Activated CD4-positive, alpha-beta T cell treated with anti-CD3 and anti-CD28 coated beads, Interleukin-10, Interleukin-2, amounts not matched to agents 100 ng/mL and 50 ng/mL, durations not matched to agents 16 hours and 8 hours (primary cell): ENCODE measurements around the gene SMIM24.
"Not testable (repeated sequence)": the region's sequence is repeated elsewhere in the genome, so short reads cannot be mapped to it uniquely, and the experiment has no call there.

Experiments used
- DNase-seq: peaks from one replicate; pipeline ENCODE4 v3.0.0-alpha.2; 2020

SMIM24 gene

DNA sequence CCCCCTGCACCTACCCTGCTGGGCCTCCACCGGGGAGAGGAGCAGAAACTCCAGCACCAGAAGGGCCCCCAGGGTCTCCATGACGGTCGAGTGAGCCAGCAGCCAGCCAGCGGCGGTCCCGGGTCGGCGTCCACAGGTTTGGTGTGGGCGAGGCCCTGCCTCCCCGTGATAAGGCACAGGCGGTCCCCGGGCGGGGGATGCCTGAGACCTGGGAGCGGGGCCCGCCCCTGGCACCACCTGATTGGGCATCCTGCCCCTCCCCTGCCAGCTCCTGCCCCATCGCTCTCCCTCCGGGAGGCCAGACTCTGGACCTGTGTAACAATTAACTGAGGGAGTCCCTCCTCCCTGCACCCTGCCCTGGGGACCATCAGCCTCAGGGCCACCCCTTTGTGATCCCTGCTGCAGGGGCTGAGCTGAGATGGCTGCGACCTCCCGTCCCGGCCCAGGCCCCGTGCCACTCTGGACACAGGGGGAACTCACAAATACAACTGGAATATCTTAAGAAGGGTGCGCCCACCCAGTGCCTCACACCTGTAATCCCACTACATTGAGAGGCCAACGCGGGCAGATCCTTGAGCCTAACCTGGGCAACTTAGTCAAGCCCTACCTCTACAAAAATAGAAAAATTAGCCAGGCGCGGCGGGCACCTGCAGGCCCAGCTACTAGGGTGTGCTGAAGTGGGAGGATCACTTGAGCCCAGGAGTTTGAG is at the start of gene SMIM24:
TSS of gene SMIM24 (minus strand) at position 143 of the 709 bp plus-strand sequence. CDS start at position 81, 62 bp downstream.
- DNase-seq: no peak

DNA sequence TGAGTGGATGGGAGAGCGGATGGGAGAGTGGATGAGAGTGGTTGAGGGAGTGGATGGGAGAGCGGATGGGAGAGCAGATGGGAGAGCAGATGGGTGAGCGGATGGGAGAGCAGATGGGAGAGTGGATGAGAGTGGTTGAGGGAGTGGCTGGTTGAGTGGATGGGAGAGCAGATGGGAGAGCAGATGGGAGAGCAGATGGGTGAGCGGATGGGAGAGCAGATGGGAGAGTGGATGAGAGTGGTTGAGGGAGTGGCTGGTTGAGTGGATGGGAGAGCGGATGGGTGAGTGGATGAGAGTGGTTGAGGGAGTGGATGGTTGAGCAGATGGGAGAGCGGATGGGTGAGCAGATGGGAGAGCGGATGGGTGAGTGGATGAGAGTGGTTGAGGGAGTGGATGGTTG is 49.0 kb upstream of the SMIM24 start:
- not testable (repeated sequence) for DNase-seq

DNA sequence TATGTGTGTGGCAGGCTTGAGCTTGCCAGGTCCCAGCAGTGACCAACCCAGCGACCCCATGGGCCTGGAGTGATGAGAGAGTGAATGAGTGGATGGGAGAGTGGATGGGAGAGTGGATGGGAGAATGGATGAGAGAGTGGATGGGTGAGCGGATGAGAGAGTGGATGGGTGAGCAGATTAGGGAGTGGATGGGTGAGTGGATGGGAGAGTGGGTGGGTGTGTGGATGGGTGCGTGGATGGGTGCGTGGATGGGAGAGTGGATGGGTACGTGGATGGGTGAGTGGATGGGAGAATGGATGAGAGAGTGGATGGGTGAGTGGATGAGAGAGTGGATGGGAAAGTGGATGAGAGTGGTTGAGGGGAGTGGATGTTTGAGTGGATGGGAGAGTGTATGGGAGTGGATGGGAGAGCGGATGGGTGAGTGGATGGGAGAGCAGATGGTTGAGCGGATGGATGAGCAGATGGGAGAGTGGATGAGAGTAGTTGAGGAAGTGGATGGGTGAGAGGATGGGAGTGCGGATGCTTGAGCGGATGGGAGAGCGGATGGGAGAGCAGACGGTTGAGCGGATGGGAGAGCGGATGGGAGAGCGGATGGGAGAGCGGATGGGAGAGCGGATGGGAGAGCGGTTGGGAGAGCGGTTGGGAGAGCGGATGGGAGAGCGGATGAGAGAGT is 48.4 kb upstream of the SMIM24 start:
- no peak for DNase-seq

DNA sequence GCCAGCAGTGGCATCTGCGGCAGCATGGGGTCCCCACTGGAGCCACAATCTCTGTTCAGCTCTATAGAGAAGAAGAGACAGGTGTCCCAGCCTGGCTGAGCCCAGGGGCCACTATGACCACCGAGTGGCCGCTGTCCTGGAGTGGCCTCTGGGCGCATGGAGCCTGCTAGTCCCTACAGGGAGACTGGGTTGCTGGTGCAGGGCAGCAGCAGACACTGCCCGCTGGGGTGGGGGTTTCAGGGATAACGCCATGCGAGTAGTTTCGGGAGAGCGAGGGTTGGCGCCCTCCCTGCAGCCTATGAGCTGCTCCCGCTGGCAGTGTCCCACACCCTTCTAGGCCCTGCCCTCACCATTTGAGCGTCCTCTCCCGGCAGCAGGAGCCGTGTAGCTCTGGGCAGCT is 47.8 kb upstream of the SMIM24 start:
- DNase-seq: no peak

DNA sequence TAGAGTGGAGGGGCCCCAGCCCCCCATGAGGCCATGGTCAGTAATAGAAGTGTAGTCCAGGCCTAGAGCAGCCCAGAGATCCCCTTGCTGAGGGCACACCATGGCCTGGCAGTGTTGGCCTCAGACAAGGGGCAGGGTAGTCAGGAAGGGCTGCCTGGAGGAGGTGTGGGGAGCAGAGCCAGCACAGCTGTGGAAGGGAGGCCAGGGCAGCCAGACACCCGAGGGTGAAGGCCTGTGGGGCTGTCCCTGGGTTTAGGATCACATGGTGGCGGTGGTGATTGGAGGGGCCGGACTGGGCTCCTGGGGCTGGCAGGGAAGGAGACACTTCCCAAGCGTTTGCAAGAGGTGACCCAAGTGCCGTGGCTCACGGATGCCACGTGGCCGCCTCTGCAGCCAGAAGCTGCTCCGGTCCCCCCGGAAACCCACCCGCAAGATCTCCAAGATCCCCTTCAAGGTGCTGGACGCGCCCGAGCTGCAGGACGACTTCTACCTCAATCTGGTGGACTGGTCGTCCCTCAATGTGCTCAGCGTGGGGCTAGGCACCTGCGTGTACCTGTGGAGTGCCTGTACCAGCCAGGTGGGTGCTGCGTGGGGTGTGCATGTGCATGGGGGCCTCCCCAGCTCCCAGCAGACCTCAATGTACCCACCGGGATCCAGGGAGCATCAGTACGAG is 47.0 kb upstream of the SMIM24 start:
- no peak for DNase-seq

DNA sequence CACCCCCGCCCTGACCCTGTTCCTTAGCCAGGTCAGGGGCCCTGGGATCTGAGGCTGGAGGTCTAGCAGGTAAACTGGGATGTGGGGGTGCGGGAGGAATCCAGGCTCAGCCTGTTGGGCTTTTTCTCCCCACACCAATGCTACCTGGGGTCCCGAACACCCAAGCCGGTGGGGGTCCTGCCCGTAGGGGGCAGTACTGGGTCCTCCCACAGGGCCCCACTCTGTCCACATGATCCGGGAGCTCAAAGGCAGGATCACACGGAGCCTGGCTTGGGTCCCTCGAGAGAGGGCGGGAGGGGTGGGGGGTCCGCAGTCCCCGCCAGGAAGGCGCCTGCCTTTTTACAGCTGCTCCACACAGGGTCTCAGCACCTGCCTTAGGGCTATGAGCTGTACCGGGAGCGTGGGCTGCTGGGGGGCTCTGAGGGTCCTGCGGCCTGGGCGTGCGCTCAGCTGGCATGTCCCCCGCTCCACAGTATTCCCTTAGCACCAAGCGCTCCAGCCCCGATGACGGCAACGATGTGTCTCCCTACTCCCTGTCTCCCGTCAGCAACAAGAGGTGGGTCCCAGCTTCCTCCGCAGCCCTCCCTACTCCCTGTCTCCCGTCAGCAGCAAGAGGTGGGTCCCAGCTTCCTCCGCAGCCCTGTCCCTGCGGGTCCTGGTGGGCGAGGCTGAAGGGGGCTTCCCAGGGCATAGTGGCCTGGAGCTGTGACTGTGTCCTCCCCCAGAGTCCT is 46.3 kb upstream of the SMIM24 start:
- DNase-seq: no peak

DNA sequence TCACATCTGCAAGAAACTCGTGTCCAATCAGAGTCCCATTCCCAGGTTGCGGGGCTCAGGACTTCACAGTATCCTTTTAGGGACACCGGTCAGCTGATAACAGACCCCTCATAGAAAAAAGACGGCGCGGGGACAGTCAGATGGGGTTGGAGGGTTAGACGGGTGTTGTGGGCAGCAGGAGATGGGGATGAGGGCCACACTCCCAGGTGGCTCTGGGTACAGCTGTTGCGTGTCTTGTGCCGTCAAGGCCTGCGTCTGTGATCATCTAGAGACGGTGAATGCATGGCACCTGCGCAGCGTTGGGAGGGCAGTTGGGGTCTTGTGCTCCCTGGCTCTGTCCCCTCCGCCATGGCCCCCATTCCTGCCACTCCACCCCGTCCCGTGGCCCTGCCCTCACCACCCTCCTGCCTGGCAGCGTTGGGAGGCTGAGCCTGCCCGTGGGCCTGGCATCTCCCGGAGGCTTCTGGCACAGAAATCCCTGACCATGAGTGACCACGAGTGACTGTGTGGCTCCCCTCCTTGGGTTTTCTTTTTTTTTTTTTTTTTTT is 44.7 kb upstream of the SMIM24 start:
- DNase-seq: no peak

DNA sequence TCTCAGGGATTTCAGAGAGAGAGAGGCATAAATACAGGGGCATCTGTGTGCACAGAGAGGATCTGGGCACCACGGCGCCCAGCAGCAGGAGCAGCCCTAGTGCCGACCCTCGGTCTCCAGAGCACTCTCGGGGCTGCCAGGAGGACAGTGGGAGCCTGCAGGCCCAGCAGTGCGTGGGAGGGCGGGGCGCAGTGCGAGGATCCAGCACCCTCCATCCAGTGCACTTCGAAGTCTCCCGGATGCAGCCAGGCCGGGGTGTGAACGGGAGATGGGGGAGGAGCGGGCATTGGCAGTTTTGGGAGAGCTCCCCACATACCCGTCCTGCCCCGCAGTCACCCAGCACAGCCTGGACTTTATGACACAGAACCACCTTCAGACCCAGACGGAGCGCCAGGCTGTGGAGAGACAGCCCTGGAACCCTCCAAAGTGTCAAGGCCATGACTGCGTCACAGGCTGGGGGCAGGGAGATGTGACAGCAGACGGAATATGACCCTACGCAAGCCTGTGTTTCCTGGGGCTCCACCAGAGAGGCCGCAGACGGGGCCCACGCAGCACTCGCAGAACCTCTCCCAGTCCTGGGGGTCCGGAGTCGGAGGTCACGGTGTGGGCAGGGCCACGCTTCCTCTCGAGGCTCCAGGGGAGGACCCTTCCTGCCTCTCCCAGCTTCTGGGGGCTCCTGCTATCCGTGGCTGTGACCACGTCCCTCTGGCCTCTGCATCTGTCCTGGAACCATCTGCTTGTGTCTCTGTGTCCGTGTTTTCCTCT is 43.9 kb upstream of the SMIM24 start:
- DNase-seq: no peak

DNA sequence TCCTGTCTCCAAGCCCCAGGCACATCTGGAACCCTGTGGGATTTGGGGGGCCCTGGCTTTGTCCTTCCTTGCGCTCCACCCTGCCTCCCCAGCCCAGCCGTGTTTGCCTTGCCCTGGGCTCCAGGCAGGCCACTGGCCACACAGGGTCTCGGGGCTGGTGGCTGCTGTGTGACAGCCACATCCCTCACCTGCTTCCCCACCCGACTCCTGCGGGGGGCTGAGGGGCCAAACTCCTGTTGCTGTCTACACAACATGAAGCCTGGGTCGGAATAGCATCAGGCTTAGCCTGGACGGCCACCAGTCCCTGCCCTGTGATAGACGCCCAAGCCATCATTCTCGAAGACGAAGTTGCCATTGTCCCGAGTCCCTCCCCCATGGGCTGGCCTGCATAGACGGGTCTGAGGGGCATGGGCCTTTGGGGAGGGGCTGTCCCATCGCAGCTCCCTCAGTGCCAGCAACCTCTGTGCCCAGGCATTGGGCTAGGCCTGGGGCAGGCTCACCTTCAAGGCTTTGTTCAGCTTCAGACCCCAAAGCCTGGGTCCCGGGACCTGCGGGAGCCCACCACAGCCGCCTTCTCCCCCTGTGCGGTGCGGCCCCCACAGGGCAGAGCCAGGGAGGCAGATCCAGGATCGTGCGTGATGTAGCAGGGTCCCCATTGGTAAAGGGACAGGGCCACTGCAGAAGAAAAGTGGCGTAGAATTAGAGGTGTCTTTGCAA is 43.2 kb upstream of the SMIM24 start:
- no peak for DNase-seq

DNA sequence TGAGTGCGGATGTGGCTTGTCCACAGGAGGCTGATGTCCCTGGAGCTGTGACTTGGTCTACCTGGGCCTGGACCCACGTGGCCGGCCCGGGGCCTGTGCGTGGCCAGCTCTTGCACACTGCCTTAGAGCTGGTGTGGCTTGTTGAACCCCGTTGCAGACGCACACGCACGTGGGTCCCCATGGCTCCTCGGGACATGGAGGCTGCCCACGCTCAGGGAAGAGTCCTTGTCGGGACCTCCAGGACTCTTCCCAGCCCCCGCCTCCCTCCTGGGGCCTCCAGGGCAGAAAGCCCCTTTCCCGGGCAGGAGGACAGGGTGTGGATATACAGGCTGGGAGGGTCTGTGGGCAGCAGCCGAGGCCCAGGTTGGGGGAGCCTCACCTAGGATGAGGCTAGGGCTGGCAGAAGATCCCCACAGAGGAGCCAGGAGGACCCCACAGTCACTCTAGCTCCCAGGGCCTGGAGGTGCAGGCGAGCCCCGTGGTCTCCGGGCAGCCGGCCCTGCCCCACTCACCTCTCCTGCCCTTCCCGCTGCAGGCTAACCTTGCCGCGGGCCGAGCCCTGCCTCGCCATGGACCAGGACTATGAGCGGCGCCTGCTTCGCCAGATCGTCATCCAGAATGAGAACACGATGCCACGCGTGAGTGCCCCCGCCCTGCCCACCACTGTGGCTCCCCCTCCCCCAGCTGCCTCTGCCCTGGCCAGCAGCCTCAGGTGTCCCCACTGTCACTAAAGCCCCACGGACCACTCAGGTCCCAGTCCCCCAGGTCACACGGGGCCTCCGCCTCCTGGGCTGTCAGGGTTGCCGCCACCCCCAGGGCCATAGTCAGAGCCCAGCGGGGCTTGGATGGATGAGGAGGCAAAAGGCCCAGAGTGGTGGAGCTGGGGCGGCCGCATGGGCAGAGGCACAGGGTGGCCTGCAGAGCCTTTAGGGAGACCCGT is 42.4 kb upstream of the SMIM24 start:
- no peak for DNase-seq

DNA sequence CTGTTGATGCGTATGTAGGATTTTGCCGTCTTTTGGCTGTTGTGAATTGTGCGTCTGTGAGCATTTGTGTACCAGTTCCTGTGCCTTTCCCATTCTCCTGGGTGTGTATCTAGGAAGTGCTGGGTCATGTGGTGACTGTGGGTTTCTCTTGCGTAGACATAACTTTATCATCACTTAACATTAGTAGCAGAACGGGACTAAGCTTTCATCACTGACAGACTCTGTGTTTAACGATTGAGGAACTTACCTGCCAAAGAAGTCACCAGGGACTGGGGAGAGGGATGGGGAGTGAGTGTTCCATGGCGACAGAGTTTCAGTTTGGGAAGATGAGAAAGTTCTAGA is 40.8 kb upstream of the SMIM24 start:
- DNase-seq: no peak

DNA sequence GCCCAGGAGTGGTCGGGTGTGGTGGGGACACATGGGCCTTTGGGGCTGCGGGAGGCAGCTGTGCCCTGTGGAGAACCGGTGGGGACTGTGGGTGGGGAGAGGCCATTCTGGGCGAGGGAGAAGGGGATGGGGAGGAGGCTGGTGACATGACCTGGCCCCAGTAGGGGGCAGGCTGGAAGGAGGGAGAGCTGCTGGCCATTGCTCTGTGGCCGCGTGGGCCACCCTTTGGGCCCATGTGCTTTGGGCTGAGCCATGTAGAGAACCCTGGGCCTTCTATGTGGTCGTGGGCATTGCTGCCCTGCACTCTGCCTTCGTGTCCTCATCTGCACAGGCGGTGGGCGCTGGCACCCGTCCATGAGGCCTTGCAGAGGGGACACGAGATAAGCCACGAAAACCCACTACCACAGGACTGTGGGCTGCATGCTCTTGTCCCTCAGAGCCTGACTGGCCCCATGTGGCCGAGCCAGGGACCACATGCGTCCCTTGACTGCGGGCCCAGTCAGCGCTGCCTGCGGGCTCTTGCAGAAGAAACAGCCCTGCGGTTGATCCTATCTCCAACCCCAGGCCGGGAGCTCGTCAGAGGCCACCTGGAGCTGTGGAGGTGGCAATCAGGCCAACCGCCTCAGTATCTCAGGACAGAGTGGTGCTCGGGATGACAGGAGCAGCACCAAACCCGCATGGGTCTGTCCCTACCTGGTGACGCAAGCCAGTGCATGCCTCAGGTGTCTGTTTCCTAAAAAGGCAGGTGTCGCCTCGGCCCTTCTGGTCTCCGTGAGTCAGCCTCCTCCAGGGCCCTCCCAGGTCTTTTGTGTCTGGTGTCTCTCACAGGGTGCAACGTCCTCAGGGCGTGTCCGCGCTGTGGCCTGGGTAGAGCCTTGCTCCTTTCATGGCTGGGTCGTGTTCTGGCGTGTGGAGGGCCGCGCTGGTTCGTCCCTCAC is 40.1 kb upstream of the SMIM24 start:
- no peak for DNase-seq

DNA sequence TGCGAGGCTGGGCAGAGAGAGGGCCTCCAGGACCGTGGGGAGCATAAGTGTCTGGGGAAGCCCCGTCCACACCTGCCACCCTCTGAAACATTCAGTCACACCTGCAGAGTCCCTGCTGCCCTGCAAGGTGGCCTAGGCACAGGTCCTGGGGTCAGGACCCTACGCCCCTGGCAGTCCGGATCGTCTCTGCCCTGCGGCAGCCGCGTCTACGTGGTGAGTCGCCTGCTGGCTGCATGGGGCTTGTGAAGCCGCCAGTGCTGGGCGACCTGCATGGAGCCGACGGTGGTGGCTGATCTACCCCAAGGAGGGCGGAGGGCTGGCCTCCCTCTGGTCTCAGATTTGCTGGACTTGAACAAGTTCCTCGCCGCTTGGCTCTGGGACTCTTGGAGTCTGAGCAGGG is 38.8 kb upstream of the SMIM24 start:
- DNase-seq: no peak

DNA sequence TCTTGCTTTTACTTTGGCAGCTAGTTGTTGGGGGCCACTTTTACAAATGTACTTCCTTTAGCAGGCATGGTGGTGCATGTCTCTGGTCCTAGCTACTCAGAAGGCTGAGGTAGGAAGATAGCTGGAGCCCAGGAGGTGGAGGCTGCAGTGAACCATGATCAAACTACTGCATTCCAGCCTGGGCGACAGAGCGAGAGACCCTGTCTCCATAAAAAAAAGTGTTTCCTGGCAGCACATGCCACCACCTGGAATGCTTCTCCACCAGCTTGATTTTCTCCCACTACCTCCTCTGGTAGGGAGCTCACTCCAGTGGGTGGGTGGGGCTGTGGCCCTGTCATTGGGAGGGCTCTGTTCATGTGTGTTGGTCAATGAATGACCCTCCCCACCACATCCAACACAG is 38.3 kb upstream of the SMIM24 start:
- no peak for DNase-seq

DNA sequence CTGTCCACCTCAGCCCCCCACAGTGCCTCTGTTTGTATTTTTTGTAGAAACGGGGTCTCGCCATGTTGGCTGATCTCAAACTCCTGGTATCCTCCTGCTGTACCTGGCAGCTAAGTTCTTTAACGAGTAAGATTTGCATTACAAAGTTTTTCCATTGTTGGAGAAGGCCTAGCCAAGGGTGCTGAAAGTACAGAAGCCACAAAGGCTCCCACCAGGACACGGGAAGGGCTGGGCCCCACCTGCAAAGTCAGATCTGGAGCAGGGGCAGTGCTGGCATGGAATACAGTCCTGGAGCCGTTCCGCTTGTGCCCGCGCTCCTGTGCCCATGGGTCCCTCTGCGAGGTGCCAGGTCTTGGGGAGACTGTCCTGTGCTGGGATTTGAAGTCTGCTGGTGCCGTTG is 37.9 kb upstream of the SMIM24 start:
- DNase-seq: no peak

DNA sequence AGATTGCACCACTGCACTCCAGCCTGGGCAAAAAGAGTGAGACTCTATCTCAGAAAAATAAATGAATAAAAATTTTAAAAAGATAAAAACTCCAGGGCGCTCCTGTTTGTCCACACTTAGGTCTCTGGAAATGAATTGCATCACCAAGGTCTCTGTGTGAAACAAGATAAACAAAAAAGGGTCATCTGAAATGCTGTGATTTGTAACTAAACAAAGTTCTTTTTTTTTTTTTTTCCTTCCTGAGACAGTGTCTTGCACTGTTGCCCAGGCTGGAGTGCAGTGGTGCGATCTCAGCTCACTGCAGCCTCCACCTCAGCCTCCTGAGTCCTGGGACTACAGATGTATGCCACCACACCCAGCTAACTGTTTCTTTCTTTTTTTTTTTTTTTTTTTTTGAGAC is 37.3 kb upstream of the SMIM24 start:
- DNase-seq: no peak

DNA sequence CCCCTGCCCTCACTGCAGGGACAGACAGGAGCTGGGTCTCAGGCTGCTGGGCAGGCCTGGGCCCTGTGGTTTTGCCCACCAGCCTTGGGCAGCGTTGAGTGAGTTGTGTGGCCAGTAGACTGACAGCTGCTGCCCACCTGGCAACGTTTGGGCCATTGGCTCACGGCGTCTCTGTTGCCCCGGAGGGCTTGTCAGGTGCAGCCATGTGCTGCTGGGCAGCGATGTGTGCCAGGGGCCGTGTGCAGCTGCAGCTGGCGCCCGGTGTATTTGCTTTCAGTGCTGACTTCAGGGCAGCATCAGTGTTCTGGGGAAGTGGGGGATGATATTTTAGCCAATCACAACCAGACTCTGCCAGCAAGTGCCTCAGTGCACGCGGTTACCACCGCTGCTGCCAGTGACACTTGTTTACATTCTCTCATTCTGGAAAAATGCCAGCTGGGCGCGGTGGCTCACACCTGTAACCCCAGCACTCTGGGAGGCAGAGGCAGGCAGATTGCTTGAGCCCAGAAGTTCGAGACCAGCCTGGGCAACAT is 36.4 kb upstream of the SMIM24 start:
- no peak for DNase-seq

DNA sequence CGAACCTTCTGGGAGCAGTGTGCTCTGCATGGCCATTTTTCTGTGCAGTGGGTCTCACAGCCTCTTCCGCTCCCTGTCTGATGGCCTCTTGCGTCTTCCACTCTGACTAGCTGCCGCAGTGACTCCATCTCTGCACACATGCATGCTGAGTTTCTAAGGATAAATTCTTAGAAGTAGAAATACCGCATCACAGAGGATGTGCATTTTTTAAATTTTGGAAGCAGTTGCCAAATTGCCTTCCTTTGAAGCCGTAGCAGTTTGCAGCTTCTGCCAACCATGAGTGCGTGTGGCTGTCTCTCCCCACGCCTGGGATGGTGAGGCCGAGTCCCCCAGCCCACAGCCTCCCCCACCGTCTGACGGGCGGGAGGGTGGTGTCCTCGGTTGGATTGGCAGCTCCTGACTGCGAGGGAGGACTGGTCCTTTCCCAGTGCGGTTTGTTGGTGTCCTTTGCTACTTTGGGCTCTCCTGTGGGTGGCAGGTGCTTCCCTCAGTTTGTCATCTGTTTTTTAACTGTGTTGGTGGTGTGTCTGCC is 35.6 kb upstream of the SMIM24 start:
- no peak for DNase-seq

DNA sequence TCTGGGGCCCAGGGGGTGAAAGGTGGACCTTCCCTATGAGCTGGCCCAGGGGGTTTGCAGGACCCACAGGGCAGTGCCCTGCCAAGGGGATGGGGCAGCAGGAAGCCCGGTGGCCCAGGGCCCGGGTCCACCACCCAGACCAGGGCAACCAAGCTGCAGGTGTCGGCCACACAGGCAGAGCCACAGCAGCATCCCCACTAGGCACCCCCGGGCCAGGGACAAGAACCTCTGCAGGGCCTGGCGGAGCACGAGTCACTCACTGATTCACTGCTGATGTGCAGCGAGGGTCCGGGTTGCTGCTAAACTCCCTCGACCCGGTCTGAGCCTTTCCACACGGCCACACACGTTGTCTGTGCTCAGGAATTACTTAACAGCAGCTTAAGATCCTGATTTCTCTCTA is 34.6 kb upstream of the SMIM24 start:
- no peak for DNase-seq
